Measurements from ENCODE around the gene FUT7.

- TF ChIP-seq FOXP2 (optimal IDR thresholded peaks at IDR 0.05; ENCODE audit: control extremely low read depth, extremely low read length, insufficient read depth), result no peak
- no peak for TF ChIP-seq EZH2 (IDR thresholded peaks at IDR 0.05)
Measured at GRCh38 chr9:137011156-137011555, 20.7 kb downstream of the FUT7 start.
